GM12872 (cell line): ENCODE results near the gene EXOC2.

Experiments used
- CTCF ChIP-seq: IDR thresholded peaks from 3 replicates; pipeline ENCODE4 v1.5.1; 2011; ENCODE audit warnings: low read depth, mild to moderate bottlenecking, low read length, moderate library complexity; ENCODE audit not compliant: insufficient read depth

Gene EXOC2

GRCh38 chr6:496649-497048, 196.3 kb downstream of the EXOC2 start:
- no peak for TF ChIP-seq CTCF

- no peak for TF ChIP-seq CTCF
These were observed 198.5 kb downstream of the EXOC2 start for GRCh38 chr6:494394-494793.

- no peak for TF ChIP-seq CTCF
These were observed 199.1 kb downstream of the EXOC2 start for GRCh38 chr6:493840-494239.

GRCh38 chr6:492816-493414, 200.0 kb downstream of the EXOC2 start:
- TF ChIP-seq CTCF: no peak

- no peak for TF ChIP-seq CTCF
These were observed 200.8 kb downstream of the EXOC2 start for GRCh38 chr6:492178-492577.

- TF ChIP-seq CTCF: no peak
These were observed 201.7 kb downstream of the EXOC2 start for GRCh38 chr6:491233-491632.

GRCh38 chr6:490251-491037, 202.5 kb downstream of the EXOC2 start:
- TF ChIP-seq CTCF: no peak
